HCT116 (cell line): Measurements from ENCODE around the gene TAF15. TPM values are rescaled to one million over a fixed set of nuclear protein-coding genes. Genes with fewer than 3 reads are reported as not detected.

Experiments used
- ATAC-seq: fragments of 200-7000 bp; cut with Tn5 transposase; 2 replicates; pipeline ENCODE4 v1.9.1; 2020; ENCODE audit warnings: mild to moderate bottlenecking, moderate library complexity
- BruUV-seq: library from RNA; stranded (reverse); fragments of 400-500 nt; replicated peaks from 2 replicates; lab custom pipeline; 2021; lab: Mats Ljungman, UMichigan
- CTCF ChIA-PET: fragments of 300-600 bp; sonication (Branson Sonifier 250); formaldehyde crosslinking; loops from one replicate; lab custom pipeline; 2021; ENCODE audit warnings: antibody characterized with exemption; lab: Charles Lee
- POLR2A ChIA-PET: fragments of 300-600, 350-600 bp; sonication (Branson Sonifier 250); formaldehyde crosslinking; loops from one replicate; lab custom pipeline; 2021; ENCODE audit warnings: antibody characterized with exemption; lab: Charles Lee
- RAD21 ChIA-PET, 2 experiments: fragments of 300-600 bp; sonication (Branson Sonifier 250); formaldehyde crosslinking; loops; one replicate each; lab custom pipeline; 2023; ENCODE audit warnings: low total read pairs in 2 of 2; ENCODE audit not compliant: uncharacterized antibody in 2 of 2, unreplicated experiment in 2 of 2, low non-redundant PET in 1 of 2; lab: Charles Lee
- DNase-seq: peaks from one replicate; pipeline ENCODE4 v3.0.0-alpha.2; 2010; ENCODE audit warnings: low read depth, low spot score
- H2AFZ ChIP-seq: fragments of 200-600 bp; shearing (Covaris generic), sonication (generic); 2 replicates; pipeline ENCODE4 v1.6.1; 2017; ENCODE audit warnings: low read depth, mixed run types, mixed read lengths, antibody characterized with exemption, low read length; ENCODE audit not compliant: poor library complexity, severe bottlenecking
- H3K27ac ChIP-seq: 2 replicates; pipeline ENCODE4 v1.5.1; 2012; ENCODE audit warnings: low read depth, low read length
- H3K27me3 ChIP-seq: fragments of 200-600 bp; sonication (generic); 2 replicates; pipeline ENCODE4 v1.6.1; 2016; ENCODE audit warnings: mixed run types, low read length, mixed read lengths; ENCODE audit not compliant: insufficient read depth
- H3K36me3 ChIP-seq, 2 experiments: fragments of 200-500 bp in 1 of 2; fragments of 200-600 bp in 1 of 2; sonication (Bioruptor generic) in 1 of 2; sonication (generic) in 1 of 2; 2 replicates each; pipeline versions ENCODE4 v1.5.1 to v1.6.1; 2014 to 2016; ENCODE audit warnings: low read length in 2 of 2, inconsistent platforms in 1 of 2, mixed read lengths in 1 of 2, mixed run types in 1 of 2; ENCODE audit not compliant: insufficient read depth in 2 of 2, control insufficient read depth in 1 of 2
- H3K4me1 ChIP-seq, 2 experiments: fragments of 200-600 bp in 1 of 2; sonication (generic) in 1 of 2; 2 replicates each; pipeline versions ENCODE4 v1.5.1 to v1.6.1; 2012 to 2017; ENCODE audit warnings: low read length in 2 of 2, inconsistent platforms in 1 of 2, mild to moderate bottlenecking in 1 of 2, mixed read lengths in 1 of 2, mixed run types in 1 of 2, moderate library complexity in 1 of 2; ENCODE audit not compliant: insufficient read depth in 2 of 2, control insufficient read depth in 1 of 2
- H3K4me2 ChIP-seq: fragments of 200-600 bp; sonication (generic); 2 replicates; pipeline ENCODE4 v1.6.1; 2017; ENCODE audit warnings: mixed run types, low read length, mixed read lengths
- H3K4me3 ChIP-seq, 2 experiments: fragments of 200-600 bp in 1 of 2; sonication (generic) in 1 of 2; replicated peaks in 1 of 2; 2 replicates each; pipeline ENCODE4 v1.5.1; 2011 to 2016; ENCODE audit warnings: low read length in 2 of 2, control low read depth in 1 of 2, low read depth in 1 of 2, mild to moderate bottlenecking in 1 of 2, mixed read lengths in 1 of 2, mixed run types in 1 of 2
- H3K79me2 ChIP-seq: fragments of 200-600 bp; sonication (generic); 2 replicates; pipeline ENCODE4 v1.6.1; 2017; ENCODE audit warnings: mild to moderate bottlenecking, mixed run types, low read length, moderate library complexity, mixed read lengths; ENCODE audit not compliant: insufficient read depth
- H3K9ac ChIP-seq: fragments of 200-600 bp; sonication (generic); 2 replicates; pipeline ENCODE4 v1.6.1; 2016; ENCODE audit warnings: low read length, mixed read lengths
- H3K9me2 ChIP-seq: fragments of 200-600 bp; sonication (generic), shearing (Covaris generic); 2 replicates; pipeline ENCODE4 v1.6.1; 2017; ENCODE audit warnings: mixed run types, mild to moderate bottlenecking, moderate library complexity; ENCODE audit not compliant: insufficient read depth
- H3K9me3 ChIP-seq, 2 experiments: fragments of 200-500 bp in 1 of 2; fragments of 200-600 bp in 1 of 2; sonication (Bioruptor generic) in 1 of 2; sonication (generic) in 1 of 2; 2 replicates each; pipeline ENCODE4 v1.6.1; 2014 to 2017; ENCODE audit warnings: low read length in 2 of 2, mixed read lengths in 2 of 2, inconsistent platforms in 1 of 2, low read depth in 1 of 2, mild to moderate bottlenecking in 1 of 2, mixed run types in 1 of 2, moderate library complexity in 1 of 2; ENCODE audit not compliant: control insufficient read depth in 1 of 2, insufficient read depth in 1 of 2
- H4K20me1 ChIP-seq: fragments of 200-600 bp; sonication (generic), shearing (Covaris generic); 2 replicates; pipeline ENCODE4 v1.6.1; 2017; ENCODE audit warnings: mixed run types, mild to moderate bottlenecking, moderate library complexity; ENCODE audit not compliant: insufficient read depth
- CBX3 ChIP-seq: IDR thresholded peaks from 2 replicates; pipeline ENCODE4 v1.6.1; 2012; ENCODE audit warnings: low read depth
- EGR1 ChIP-seq: IDR thresholded peaks from 2 replicates; pipeline ENCODE4 v1.6.1; 2012; ENCODE audit warnings: low read depth
- ELF1 ChIP-seq: IDR thresholded peaks from 2 replicates; pipeline ENCODE4 v1.6.1; 2012; ENCODE audit warnings: low read depth, borderline replicate concordance
- EZH2phosphoT487 ChIP-seq: fragments of 200-600 bp; IDR thresholded peaks from 2 replicates; pipeline ENCODE4 v1.6.1; 2018; ENCODE audit warnings: antibody characterized with exemption, borderline replicate concordance
- FOSL1 ChIP-seq: IDR thresholded peaks from 2 replicates; pipeline ENCODE4 v1.6.1; 2012; ENCODE audit warnings: low read depth
- POLR2A ChIP-seq: IDR thresholded peaks from 2 replicates; pipeline ENCODE4 v1.7.0; 2011; ENCODE audit warnings: borderline replicate concordance; ENCODE audit not compliant: insufficient read depth, insufficient read length; ENCODE audit errors: extremely low read depth
- RAD21 ChIP-seq: IDR thresholded peaks from 2 replicates; pipeline ENCODE4 v1.6.1; 2012; ENCODE audit warnings: low read depth, mild to moderate bottlenecking
- SP1 ChIP-seq: IDR thresholded peaks from 2 replicates; pipeline ENCODE4 v1.6.1; 2012; ENCODE audit warnings: low read depth
- SRF ChIP-seq: IDR thresholded peaks from 2 replicates; pipeline ENCODE4 v1.6.1; 2012; ENCODE audit warnings: low read depth
- ZFX ChIP-seq: fragments of 450-650 bp; IDR thresholded peaks from 2 replicates; pipeline ENCODE4 v1.6.1; 2017
- intact Hi-C: fragments of 100-400 bp; cut with micrococcal nuclease; formaldehyde crosslinking; loops from 2 replicates; pipeline ENCODE4 v1.10.0; 2022
- total RNA-seq: library from RNA; stranded (reverse); gene quantifications from one replicate; pipeline ENCODE4 v1.2.1, GENCODE V29; 2021; ENCODE audit not compliant: unreplicated experiment
- TF ChIP-seq, protein P1 (sequence below): IDR thresholded peaks from 2 replicates; pipeline ENCODE4 v1.6.1; 2012
- TF ChIP-seq, protein P2 (sequence below): IDR thresholded peaks from 2 replicates; pipeline ENCODE4 v1.6.1; 2012; ENCODE audit warnings: low read depth
- TF ChIP-seq, protein P3 (sequence below), 3 experiments: fragments of 200-600 bp in 1 of 3; sonication (generic) in 1 of 3; IDR thresholded peaks in 2 of 3; conservative IDR thresholded peaks in 1 of 3; 2 replicates each; pipeline ENCODE4 v1.5.1; 2012 to 2017; ENCODE audit warnings: low read depth in 2 of 3, low read length in 2 of 3, antibody characterized with exemption in 1 of 3, borderline replicate concordance in 1 of 3, control low read depth in 1 of 3, mild to moderate bottlenecking in 1 of 3, mixed read lengths in 1 of 3, mixed run types in 1 of 3, moderate library complexity in 1 of 3; ENCODE audit not compliant: insufficient read depth in 1 of 3

The TAF15 gene
- total RNA-seq, 1 experiment from 2014 or later, result 346 TPM

DNA sequence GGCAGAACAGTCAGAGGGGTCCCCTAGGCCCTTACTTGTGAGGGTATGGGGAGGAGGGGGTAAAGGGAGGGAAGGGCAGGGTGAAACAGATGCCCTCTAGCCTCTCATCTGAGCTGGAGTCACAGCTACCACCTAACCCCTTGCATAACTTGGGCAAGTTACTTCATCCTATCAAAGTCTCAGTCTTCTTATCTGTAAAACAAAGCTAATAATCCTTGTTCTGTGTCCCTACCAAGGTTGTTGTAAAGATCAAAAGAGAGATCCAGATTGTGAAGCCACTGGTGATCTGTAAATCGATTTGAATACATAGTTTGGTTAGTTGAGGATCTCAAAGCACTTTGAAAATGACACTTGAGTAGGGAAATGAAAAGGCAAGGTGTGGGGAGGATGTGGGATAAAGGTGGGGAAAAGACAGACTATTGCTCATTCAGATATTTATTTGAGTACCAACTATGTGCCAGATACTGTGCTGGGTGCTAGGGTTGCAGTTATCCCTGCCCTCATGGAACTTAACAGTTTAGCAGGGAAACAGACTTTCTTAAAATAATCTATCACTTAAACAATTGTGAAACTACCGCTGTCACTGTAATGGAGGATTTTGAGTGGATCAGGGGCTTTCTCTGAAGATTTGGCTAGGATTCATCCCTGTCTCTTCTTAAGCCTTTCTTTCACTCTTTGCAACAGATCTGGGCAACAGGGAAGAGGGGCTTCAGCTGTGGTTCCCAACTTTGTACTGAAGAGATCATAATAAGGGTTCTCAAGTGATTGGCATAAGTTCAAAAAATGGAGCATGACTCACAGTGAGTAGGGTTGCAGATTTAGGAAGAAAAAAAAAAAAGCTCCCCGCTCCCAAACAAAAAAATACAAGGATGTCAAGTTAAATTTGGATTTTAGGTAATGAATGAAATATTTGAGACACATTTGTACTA, 56.4 kb downstream of the TAF15 start:
- Histone ChIP-seq H3K4me2 (no peak overlapping the region), H3K9me2 (no peaks in the 10 kb centered on the region), H3K27me3 (no peaks in the 10 kb centered on the region), H3K9me3 (no peaks in the 10 kb centered on the region), H3K9ac (no peak overlapping the region), H3K4me1 (peaks cover 2 to 7% of the 10 kb centered on the region in 2 experiments; a peak in 3 of 4 replicates), H3K36me3 (no peaks in the 10 kb centered on the region), H2AFZ (no peak overlapping the region), H3K4me3 (no peak overlapping the region)
- ChIA-PET POLR2A (no interaction called here), RAD21 (no interaction called here), CTCF (no interaction called here)
- no TSS peak for BruUV-seq
- TF ChIP-seq SRF (no peak), POLR2A (no peak), EZH2phosphoT487 (no peak), CBX3 (no peak), ELF1 (no peak), FOSL1 (no peak), SP1 (no peak), ZFX (no peak), EGR1 (no peak), RAD21 (no peak)
- TF ChIP-seq, protein P1, sequence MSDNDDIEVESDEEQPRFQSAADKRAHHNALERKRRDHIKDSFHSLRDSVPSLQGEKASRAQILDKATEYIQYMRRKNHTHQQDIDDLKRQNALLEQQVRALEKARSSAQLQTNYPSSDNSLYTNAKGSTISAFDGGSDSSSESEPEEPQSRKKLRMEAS, result no peak
- TF ChIP-seq, protein P2, sequence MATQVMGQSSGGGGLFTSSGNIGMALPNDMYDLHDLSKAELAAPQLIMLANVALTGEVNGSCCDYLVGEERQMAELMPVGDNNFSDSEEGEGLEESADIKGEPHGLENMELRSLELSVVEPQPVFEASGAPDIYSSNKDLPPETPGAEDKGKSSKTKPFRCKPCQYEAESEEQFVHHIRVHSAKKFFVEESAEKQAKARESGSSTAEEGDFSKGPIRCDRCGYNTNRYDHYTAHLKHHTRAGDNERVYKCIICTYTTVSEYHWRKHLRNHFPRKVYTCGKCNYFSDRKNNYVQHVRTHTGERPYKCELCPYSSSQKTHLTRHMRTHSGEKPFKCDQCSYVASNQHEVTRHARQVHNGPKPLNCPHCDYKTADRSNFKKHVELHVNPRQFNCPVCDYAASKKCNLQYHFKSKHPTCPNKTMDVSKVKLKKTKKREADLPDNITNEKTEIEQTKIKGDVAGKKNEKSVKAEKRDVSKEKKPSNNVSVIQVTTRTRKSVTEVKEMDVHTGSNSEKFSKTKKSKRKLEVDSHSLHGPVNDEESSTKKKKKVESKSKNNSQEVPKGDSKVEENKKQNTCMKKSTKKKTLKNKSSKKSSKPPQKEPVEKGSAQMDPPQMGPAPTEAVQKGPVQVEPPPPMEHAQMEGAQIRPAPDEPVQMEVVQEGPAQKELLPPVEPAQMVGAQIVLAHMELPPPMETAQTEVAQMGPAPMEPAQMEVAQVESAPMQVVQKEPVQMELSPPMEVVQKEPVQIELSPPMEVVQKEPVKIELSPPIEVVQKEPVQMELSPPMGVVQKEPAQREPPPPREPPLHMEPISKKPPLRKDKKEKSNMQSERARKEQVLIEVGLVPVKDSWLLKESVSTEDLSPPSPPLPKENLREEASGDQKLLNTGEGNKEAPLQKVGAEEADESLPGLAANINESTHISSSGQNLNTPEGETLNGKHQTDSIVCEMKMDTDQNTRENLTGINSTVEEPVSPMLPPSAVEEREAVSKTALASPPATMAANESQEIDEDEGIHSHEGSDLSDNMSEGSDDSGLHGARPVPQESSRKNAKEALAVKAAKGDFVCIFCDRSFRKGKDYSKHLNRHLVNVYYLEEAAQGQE, result no peak
- TF ChIP-seq, protein P3, sequence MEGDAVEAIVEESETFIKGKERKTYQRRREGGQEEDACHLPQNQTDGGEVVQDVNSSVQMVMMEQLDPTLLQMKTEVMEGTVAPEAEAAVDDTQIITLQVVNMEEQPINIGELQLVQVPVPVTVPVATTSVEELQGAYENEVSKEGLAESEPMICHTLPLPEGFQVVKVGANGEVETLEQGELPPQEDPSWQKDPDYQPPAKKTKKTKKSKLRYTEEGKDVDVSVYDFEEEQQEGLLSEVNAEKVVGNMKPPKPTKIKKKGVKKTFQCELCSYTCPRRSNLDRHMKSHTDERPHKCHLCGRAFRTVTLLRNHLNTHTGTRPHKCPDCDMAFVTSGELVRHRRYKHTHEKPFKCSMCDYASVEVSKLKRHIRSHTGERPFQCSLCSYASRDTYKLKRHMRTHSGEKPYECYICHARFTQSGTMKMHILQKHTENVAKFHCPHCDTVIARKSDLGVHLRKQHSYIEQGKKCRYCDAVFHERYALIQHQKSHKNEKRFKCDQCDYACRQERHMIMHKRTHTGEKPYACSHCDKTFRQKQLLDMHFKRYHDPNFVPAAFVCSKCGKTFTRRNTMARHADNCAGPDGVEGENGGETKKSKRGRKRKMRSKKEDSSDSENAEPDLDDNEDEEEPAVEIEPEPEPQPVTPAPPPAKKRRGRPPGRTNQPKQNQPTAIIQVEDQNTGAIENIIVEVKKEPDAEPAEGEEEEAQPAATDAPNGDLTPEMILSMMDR (IDR thresholded peaks at IDR 0.05 in 2 of 3, conservative IDR thresholded peaks at IDR 0.05 in 1 of 3; ENCODE audit: borderline replicate concordance in 1 of 3, insufficient read depth in 1 of 3, low read depth in 2 of 3, low read length in 2 of 3), result no peak
- TF ChIP-seq, all 23 proteins: peak for 0
- intact Hi-C loops, result no loop called here
- Histone ChIP-seq H4K20me1 (no peaks in the 10 kb centered on the region), H3K27ac (no peak overlapping the region), H3K79me2 (no peaks in the 10 kb centered on the region)
- DNase-seq (no peak), ATAC-seq (no peak)
